Motor neuron (in vitro differentiated cells): ENCODE data around the gene ZNF157. TPM values are rescaled to one million over a fixed set of nuclear protein-coding genes. Genes with fewer than 3 reads are reported as not detected.

Experiments used
- ATAC-seq, 8 experiments: fragments of 200-7000 bp; cut with Tn5 transposase; replicated peaks in 6 of 8; 2 replicates each; pipeline ENCODE4 v1.8.0; 2021; ENCODE audit warnings: mild to moderate bottlenecking in 8 of 8, moderate library complexity in 8 of 8
- H3K27ac ChIP-seq, 2 donors: fragments of 250-450 bp; sonication (Bioruptor Pico); 2 replicates each; pipeline ENCODE4 v1.9.0; 2021; ENCODE audit warnings: antibody characterized with exemption in 2 of 2, mild to moderate bottlenecking in 2 of 2, moderate library complexity in 1 of 2
- H3K4me1 ChIP-seq, 2 donors: fragments of 250-450 bp; sonication (Bioruptor Pico); replicated peaks in 1 of 2; 2 replicates each; pipeline ENCODE4 v1.6.1; 2021; ENCODE audit warnings: antibody characterized with exemption in 2 of 2, mild to moderate bottlenecking in 2 of 2, moderate library complexity in 1 of 2
- H3K4me3 ChIP-seq, 5 donors: fragments of 250-450 bp; sonication (Bioruptor Pico); 2 replicates each; pipeline ENCODE4 v1.9.0; 2021; ENCODE audit warnings: antibody characterized with exemption in 5 of 5, mild to moderate bottlenecking in 5 of 5, moderate library complexity in 4 of 5
- WGBS, 10 experiments: fragments of 450-650 bp; shearing (Covaris generic); methylation state at CpG; one replicate each; pipeline ENCODE4 v1.0.0; 2022; 5-methylcytosine and 5-hydroxymethylcytosine counted together
- in situ Hi-C, 9 experiments: fragments of 400-800 bp; cut with MboI; loops; one replicate each; pipeline ENCODE4 v1.15.0; 2021; ENCODE audit warnings: low sequenced_read_pairs in 9 of 9, low pct_unique_long_range_greater_than_20kb in 2 of 9; ENCODE audit not compliant: unreplicated experiment in 9 of 9
- total RNA-seq, 8 experiments: library from RNA; unstranded; fragments of 300-600 nt; gene quantifications; 2 replicates each; pipeline versions ENCODE4 v1.2.3 to v1.2.4, GENCODE V29; 2022

ZNF157 gene
- total RNA-seq, 8 experiments from 2014 or later: 0.13 to 1.7 (median 0.85) TPM; not detected in 1

DNA sequence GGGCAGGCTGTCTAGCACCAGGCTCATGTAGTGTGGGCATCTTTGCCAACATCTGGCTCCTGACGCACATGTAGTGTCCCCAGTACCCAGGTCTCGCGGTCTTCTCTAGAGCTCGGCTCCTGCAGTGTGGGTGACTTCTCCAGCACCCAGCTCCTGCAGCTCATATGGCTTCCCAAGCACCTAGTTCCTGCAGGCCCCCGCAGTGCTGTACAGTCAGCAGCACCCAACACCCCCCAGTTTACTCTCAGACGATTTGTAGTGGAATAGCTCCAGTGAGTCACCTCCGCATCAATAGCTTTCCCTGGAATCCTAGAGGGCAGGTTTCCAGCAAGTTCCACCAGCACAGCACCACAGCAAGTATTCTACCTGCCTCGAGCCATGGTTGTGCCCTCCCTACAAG is 81.7 kb downstream of the ZNF157 start:
- Histone ChIP-seq H3K4me3 (no peak overlapping the region), H3K4me1 (no peaks in the 10 kb centered on the region), H3K27ac (no peak overlapping the region)
- ATAC-seq: no peak
- in situ Hi-C loops: no loop called here
- WGBS, 10 experiments: 72% methylated on average over 2 of the region's 8 CpGs; no CpG with 5 or more reads in 9 of the 10 experiments

DNA sequence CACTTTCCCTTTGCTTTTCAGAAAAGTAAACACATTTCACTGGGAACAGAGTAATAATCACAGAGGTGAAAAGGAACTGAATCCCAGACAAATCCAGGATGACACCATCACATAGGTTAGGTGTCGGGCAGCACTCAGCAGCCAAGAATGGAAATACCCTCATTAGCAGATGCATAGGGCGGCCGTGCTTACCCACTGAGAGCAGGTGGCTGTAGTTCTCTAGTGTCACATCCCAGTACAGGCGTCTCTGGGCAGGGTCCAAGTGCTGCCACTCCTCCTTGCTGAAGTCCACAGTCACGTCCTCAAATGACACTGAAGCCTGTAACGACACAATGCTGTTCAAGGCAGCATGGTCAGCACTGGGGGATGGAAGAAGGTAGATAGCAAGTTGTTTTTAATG is 85.7 kb downstream of the ZNF157 start:
- H3K27ac ChIP-seq: no peak overlapping the region
- in situ Hi-C loops: no loop called here
- H3K4me1 ChIP-seq: no peaks in the 10 kb centered on the region
- ATAC-seq: no peak
- 40% methylated on average over 2 of the region's 6 CpGs; no CpG with 5 or more reads in 9 of the 10 experiments for WGBS, 10 experiments
- no peak overlapping the region for H3K4me3 ChIP-seq

DNA sequence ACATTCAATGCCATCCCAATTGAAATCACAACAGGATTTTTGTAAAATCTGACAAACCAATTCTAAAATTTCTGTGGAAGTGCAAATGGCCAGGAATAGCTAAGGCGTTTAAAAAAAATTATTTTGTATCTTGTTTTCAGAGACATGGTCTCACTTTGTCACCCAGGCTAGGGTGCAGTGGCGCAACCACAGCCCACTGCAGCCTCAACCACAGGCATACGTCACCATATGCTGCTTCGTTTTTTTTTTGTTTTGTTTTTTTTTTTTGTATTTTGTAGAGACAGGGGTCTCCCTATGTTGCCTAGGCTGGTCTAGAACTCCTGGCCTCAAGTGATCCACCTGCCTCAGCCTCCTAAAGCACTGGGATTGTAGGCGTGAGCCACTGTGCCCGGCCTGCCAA is 88.2 kb downstream of the ZNF157 start:
- Histone ChIP-seq H3K27ac (no peak overlapping the region), H3K4me3 (no peak overlapping the region), H3K4me1 (no peaks in the 10 kb centered on the region)
- in situ Hi-C loops: no loop called here
- 58 to 97% (median 72%) methylated on average over 4 to 6 of the region's 6 CpGs; no CpG with 5 or more reads in 6 of the 10 experiments for WGBS, 10 experiments
- no peak for ATAC-seq

DNA sequence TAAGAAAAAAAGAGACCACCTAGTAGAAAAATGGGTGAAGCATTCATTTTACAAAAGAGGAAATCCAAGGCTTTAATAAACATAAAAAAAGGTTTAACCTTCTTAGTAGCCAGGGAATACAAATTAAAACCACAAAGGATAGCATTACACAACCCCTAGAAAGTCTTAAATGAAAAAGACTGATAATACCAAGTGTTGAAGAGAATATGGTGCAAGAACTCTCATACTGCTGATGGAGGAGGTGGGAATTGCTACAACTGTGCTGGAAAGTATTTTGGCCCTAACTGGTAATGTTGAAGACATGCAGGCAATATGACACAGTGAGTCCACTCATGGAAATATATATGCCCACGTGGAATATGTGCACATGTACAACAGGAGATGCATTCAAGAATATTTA is 90.2 kb downstream of the ZNF157 start:
- WGBS, 10 experiments: 20 to 43% methylated on average over 1 of the region's 1 CpG; no CpG with 5 or more reads in 8 of the 10 experiments
- H3K4me3 ChIP-seq: no peak overlapping the region
- in situ Hi-C loops: no loop called here
- no peaks in the 10 kb centered on the region for H3K4me1 ChIP-seq
- H3K27ac ChIP-seq: no peak overlapping the region
- no peak for ATAC-seq

Other genes starting within 250 kb of the ZNF157 start
- 100 to 1,000 TPM; 103 to 155 (median 120) TPM for gene NDUFB11, start 225.9 kb upstream of the ZNF157 start, total RNA-seq
- gene RBM10, start 225.4 kb upstream of the ZNF157 start, total RNA-seq: 10 to 100 TPM; 32.8 to 64.9 (median 39.9) TPM
- 100 to 1,000 TPM; 134 to 421 (median 190) TPM for gene UBA1, start 176.7 kb upstream of the ZNF157 start, total RNA-seq
- 100 to 1,000 TPM in 2 of 8 experiments, 10 to 100 TPM in 6; 58.1 to 113 (median 81.7) TPM for gene CDK16, start 151.9 kb upstream of the ZNF157 start, total RNA-seq
- gene USP11, start 137.6 kb upstream of the ZNF157 start, total RNA-seq: 100 to 1,000 TPM in 5 of 8 experiments, 10 to 100 TPM in 3; 25.0 to 167 (median 110) TPM
- 1 to 10 TPM; 3.7 to 9.8 (median 5.7) TPM for gene ZNF41, start 112.6 kb downstream of the ZNF157 start, total RNA-seq
- gene ARAF, start 190.6 kb downstream of the ZNF157 start, total RNA-seq: 10 to 100 TPM in 7 of 8 experiments, 1 to 10 TPM in 1; 9.8 to 44.9 (median 25.4) TPM
- gene TIMP1, start 211.9 kb downstream of the ZNF157 start, total RNA-seq: 1,000 to 10,000 TPM in 1 of 8 experiments, 100 to 1,000 TPM in 3, 10 to 100 TPM in 4; 27.2 to 9,569 (median 190) TPM
- 10 to 100 TPM in 2 of 8 experiments, 1 to 10 TPM in 5, under 1 TPM in 1; 0.73 to 15.5 (median 6.1) TPM for gene SYN1, start 249.3 kb downstream of the ZNF157 start, total RNA-seq